Testis (tissue), 3 donors: ENCODE data around the gene STUM. TPM values are rescaled to one million over a fixed set of nuclear protein-coding genes. Genes with fewer than 3 reads are reported as not detected.

Experiments used
- DNase-seq: peaks from one replicate; pipeline ENCODE4 v3.0.0-alpha.2; 2019
- H3K27ac ChIP-seq, 2 donors: fragments of 200-600 bp; sonication (generic); one replicate each; pipeline ENCODE4 v1.5.1; 2019
- H3K27me3 ChIP-seq: fragments of 200-600 bp; sonication (generic); one replicate; pipeline ENCODE4 v1.5.1; 2019
- H3K36me3 ChIP-seq: fragments of 200-600 bp; sonication (generic); one replicate; pipeline ENCODE4 v1.5.1; 2017; ENCODE audit warnings: low read depth; ENCODE audit errors: missing control alignments
- H3K4me1 ChIP-seq: fragments of 200-600 bp; sonication (generic); one replicate; pipeline ENCODE4 v1.5.1; 2019
- H3K4me3 ChIP-seq, 2 donors: fragments of 200-600 bp; sonication (generic); one replicate each; pipeline ENCODE4 v1.5.1; 2017 to 2019
- H3K9me3 ChIP-seq: fragments of 200-600 bp; sonication (generic); one replicate; pipeline ENCODE4 v1.5.1; 2017
- CTCF ChIP-seq, 3 experiments: fragments of 450-650 bp in 2 of 3; fragments of 200-600 bp in 1 of 3; sonication (generic) in 1 of 3; IDR thresholded peaks; one replicate each; pipeline ENCODE4 v1.5.1; 2016 to 2019; ENCODE audit warnings: antibody characterized with exemption in 3 of 3, mild to moderate bottlenecking in 2 of 3, moderate library complexity in 1 of 3
- POLR2A ChIP-seq: fragments of 450-650 bp; IDR thresholded peaks from one replicate; pipeline ENCODE4 v1.6.1; 2017; ENCODE audit warnings: antibody characterized with exemption, mild to moderate bottlenecking, moderate library complexity
- WGBS, 2 donors: methylation state at CpG; one replicate each; pipeline ENCODE4 v1.1.5; 2018; 5-methylcytosine and 5-hydroxymethylcytosine counted together
- intact Hi-C: fragments of 100-400 bp; cut with DNase I; formaldehyde crosslinking; loops from one replicate; pipeline ENCODE4 v1.15.1; 2023; ENCODE audit warnings: low total_unique reads
- polyA plus RNA-seq: library from polyadenylated mRNA; stranded (reverse); fragments of 350-450 nt; fragmentation: Illumina TruSeq; extraction: RNeasy Lipid Tissue Mini Kit (QIAGEN cat#74804); gene quantifications from one replicate; pipeline ENCODE4 v1.2.3, GENCODE V29; 2014; ENCODE audit warnings: low read depth, low replicate concordance; ENCODE audit not compliant: insufficient read depth
- total RNA-seq, 2 donors: library from RNA; depleted of rRNA; stranded (reverse); fragments of >200 nt; gene quantifications; one replicate each; pipeline ENCODE4 v1.2.3, GENCODE V29; 2016

Gene STUM
- total and polyA plus RNA-seq, 3 donors from 2014 or later: 2.5 to 4.5 (median 3.7) TPM

GRCh38 chr1:226651041-226651731 is 102.6 kb downstream of the STUM start:
- Histone ChIP-seq H3K27me3 (no peaks in the 10 kb centered on the region), H3K36me3 (no peaks in the 10 kb centered on the region), H3K9me3 (no peaks in the 10 kb centered on the region), H3K4me3 (no peak overlapping the region), H3K4me1 (peaks cover 6% of the 10 kb centered on the region), H3K27ac (no peak overlapping the region)
- TF ChIP-seq CTCF (IDR thresholded peaks at IDR 0.05) (no peak), POLR2A (no peak)
- no peak for DNase-seq
- intact Hi-C loops: no loop called here
- whole genome bisulfite sequencing, 2 donors: 78 to 80% methylated on average over 12 of the region's 12 CpGs

GRCh38 chr1:226651732-226652105 is 103.2 kb downstream of the STUM start:
- no peaks in the 10 kb centered on the region for H3K36me3 ChIP-seq
- no peaks in the 10 kb centered on the region for H3K27me3 ChIP-seq
- WGBS, 2 donors: 70 to 75% methylated on average over 4 of the region's 4 CpGs
- no peak overlapping the region for H3K27ac ChIP-seq
- no peak for DNase-seq
- H3K4me1 ChIP-seq: peaks cover 6% of the 10 kb centered on the region
- TF ChIP-seq POLR2A (no peak), CTCF (IDR thresholded peaks at IDR 0.05) (no peak)
- H3K9me3 ChIP-seq: no peaks in the 10 kb centered on the region
- H3K4me3 ChIP-seq: no peak overlapping the region
- intact Hi-C loops: no loop called here

DNA sequence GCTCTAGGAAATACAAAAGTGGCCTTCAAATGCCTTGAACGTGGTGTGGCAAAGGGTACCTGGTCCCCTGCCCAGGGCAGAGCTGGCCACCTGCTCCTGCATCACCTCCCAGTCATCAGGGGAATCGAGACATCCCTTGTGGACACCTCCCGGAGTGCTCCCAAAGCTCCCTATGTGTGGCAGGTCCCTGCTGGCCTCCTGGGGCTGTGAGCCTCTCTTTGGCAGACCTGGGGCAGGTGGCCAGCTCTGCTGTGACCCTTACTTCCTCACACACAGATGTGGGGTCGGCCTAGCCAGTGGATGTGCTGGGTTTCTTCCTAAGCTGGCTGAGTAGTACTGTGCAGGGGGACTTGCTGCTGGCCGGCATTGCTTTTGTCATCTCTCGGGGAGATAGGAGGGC is 104.0 kb downstream of the STUM start:
- H3K36me3 ChIP-seq: no peaks in the 10 kb centered on the region
- no peaks in the 10 kb centered on the region for H3K27me3 ChIP-seq
- TF ChIP-seq CTCF (IDR thresholded peaks at IDR 0.05) (no peak), POLR2A (no peak)
- H3K4me1 ChIP-seq: peaks cover 10% of the 10 kb centered on the region
- H3K4me3 ChIP-seq: no peak overlapping the region
- no peak overlapping the region for H3K27ac ChIP-seq
- no peak for DNase-seq
- no peaks in the 10 kb centered on the region for H3K9me3 ChIP-seq
- WGBS, 2 donors: 86 to 95% methylated on average over 3 to 6 of the region's 6 CpGs
- intact Hi-C loops: no loop called here

DNA sequence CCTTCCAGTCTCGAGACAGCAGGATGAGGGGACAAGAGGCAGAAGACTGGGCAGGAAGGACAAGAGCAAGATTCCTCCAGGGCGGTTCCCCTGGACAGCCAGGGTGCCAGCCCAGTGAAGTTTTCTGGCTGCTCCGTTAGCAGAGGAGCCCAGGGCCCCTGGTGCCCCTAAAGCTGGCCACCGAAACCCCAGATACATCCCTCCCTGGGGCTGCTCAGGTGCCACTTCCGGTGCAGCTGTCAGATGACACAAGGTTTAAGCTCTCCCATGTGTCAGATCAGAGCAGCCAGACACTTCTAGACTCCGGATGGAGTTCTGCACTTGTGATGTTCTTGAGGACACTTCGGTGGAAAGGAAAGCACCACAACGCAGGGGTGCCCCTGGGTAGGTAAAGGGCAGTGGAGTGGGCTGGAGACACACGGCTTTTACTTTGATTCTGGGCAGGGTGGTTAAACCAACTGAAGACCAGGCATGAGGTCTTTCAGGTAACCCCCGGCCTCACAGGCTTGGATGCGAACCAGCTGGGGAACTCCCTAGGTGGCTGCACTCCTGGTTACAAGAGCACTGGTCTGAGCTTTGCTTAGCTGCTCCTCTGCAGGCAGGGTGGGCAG is 104.9 kb downstream of the STUM start:
- Histone ChIP-seq H3K4me1 (peaks cover 18% of the 10 kb centered on the region), H3K36me3 (no peaks in the 10 kb centered on the region), H3K4me3 (no peak overlapping the region), H3K27ac (no peak overlapping the region), H3K27me3 (no peaks in the 10 kb centered on the region), H3K9me3 (no peaks in the 10 kb centered on the region)
- WGBS, 2 donors: 87 to 90% methylated on average over 7 to 11 of the region's 11 CpGs
- DNase-seq: no peak
- intact Hi-C loops: no loop called here
- TF ChIP-seq POLR2A (no peak), CTCF (IDR thresholded peaks at IDR 0.05) (no peak)
